Thyroid gland (tissue), 4 donors: ENCODE data around the gene MIA3. TPM values are rescaled to one million over a fixed set of nuclear protein-coding genes. Genes with fewer than 3 reads are reported as not detected.

Experiments
- DNase-seq, 2 donors: peaks; one replicate each; pipeline ENCODE4 v3.0.0-alpha.2; 2019
- H3K27ac ChIP-seq, 3 donors: fragments of 200-600 bp; sonication (generic); 1 replicate in 2 of 3; 2 replicates in 1 of 3; pipeline ENCODE4 v1.5.1; 2016 to 2019; ENCODE audit warnings: mild to moderate bottlenecking in 1 of 3, moderate library complexity in 1 of 3
- H3K27me3 ChIP-seq: fragments of 200-600 bp; sonication (generic); one replicate; pipeline ENCODE4 v1.5.1; 2019
- H3K36me3 ChIP-seq, 2 donors: fragments of 200-600 bp; sonication (generic); one replicate each; pipeline ENCODE4 v1.5.1; 2016 to 2019
- H3K4me1 ChIP-seq, 2 donors: fragments of 200-600 bp; sonication (generic); one replicate each; pipeline ENCODE4 v1.5.1; 2017 to 2019
- H3K4me3 ChIP-seq, 3 donors: fragments of 200-600 bp; sonication (generic); replicated peaks in 1 of 3; 1 replicate in 2 of 3; 2 replicates in 1 of 3; pipeline ENCODE4 v1.5.1; 2016; ENCODE audit warnings: mild to moderate bottlenecking in 1 of 3
- H3K9me3 ChIP-seq: fragments of 200-600 bp; sonication (generic); one replicate; pipeline ENCODE4 v1.5.1; 2017
- CTCF ChIP-seq, 6 experiments: fragments of 200-600 bp in 3 of 6; fragments of 450-650 bp in 3 of 6; sonication (generic) in 3 of 6; IDR thresholded peaks; one replicate each; pipeline ENCODE4 v1.5.1; 2016 to 2019; ENCODE audit warnings: antibody characterized with exemption in 6 of 6, mild to moderate bottlenecking in 2 of 6, inconsistent platforms in 1 of 6, moderate library complexity in 1 of 6
- POLR2A ChIP-seq, 2 donors: fragments of 450-650 bp; IDR thresholded peaks; one replicate each; pipeline ENCODE4 v1.6.1; 2017; ENCODE audit warnings: antibody characterized with exemption in 2 of 2, mild to moderate bottlenecking in 2 of 2, moderate library complexity in 1 of 2
- WGBS, 2 donors: methylation state at CpG; one replicate each; pipeline ENCODE4 v1.1.5; 2017; 5-methylcytosine and 5-hydroxymethylcytosine counted together
- intact Hi-C: fragments of 100-400 bp; cut with DNase I; formaldehyde crosslinking; loops from one replicate; pipeline ENCODE4 v1.15.1; 2023
- total RNA-seq, 4 donors: library from RNA; depleted of rRNA; stranded (reverse); fragments of >200 nt; gene quantifications; one replicate each; pipeline ENCODE4 v1.2.3, GENCODE V29; 2016

MIA3 gene
- total RNA-seq, 4 donors from 2014 or later = 58.0 to 96.3 (median 70.0) TPM

GRCh38 chr1:222586842-222587241 lies 31.1 kb upstream of the MIA3 start:
- no peak for TF ChIP-seq POLR2A (IDR thresholded peaks at IDR 0.05)
- no peak for TF ChIP-seq CTCF (IDR thresholded peaks at IDR 0.05)
- 96 to 99% methylated on average over 2 of the region's 2 CpGs for WGBS, 2 donors
- no peaks in the 10 kb centered on the region for H3K27me3 ChIP-seq
- no peak overlapping the region for H3K4me3 ChIP-seq
- H3K27ac ChIP-seq = no peak overlapping the region
- peaks cover 27 to 46% of the 10 kb centered on the region in 2 donors for H3K4me1 ChIP-seq
- intact Hi-C loops = no loop called here
- no peak for DNase-seq
- no peaks in the 10 kb centered on the region for H3K9me3 ChIP-seq
- H3K36me3 ChIP-seq = no peaks in the 10 kb centered on the region

- DNase-seq = no peak
- intact Hi-C loops = no loop called here
These were observed 29.8 kb upstream of the MIA3 start for GRCh38 chr1:222588135-222588534.

GRCh38 chr1:222589462-222590302 lies 28.2 kb upstream of the MIA3 start, which contains the start of gene TAF1A:
Gene TAF1A, minus strand, starts transcription at chr1:222589933.
- Histone ChIP-seq H3K9me3 (no peaks in the 10 kb centered on the region), H3K36me3 (no peaks in the 10 kb centered on the region), H3K27ac (peak within 1 kb of the TSS; percentile 42 to 83 (median 65)), H3K27me3 (no peaks in the 10 kb centered on the region), H3K4me1 (peaks cover 14 to 24% of the 10 kb centered on the region in 2 donors), H3K4me3 (peak within 1 kb of the TSS; percentile 9 to 58 (median 33))
- intact Hi-C loops = no loop called here
- peak; percentile 89 to 91 for DNase-seq
- peak in 1 of 2 donors; percentile 59 for TF ChIP-seq POLR2A (IDR thresholded peaks at IDR 0.05)
- TF ChIP-seq CTCF (IDR thresholded peaks at IDR 0.05) = no peak
- WGBS, 2 donors = 0% methylated on average over 40 to 41 of the region's 41 CpGs

More at GRCh38 chr1:222588135-222588534, 29.8 kb upstream of the MIA3 start:
- WGBS, 2 donors = 83 to 88% methylated on average over 1 of the region's 1 CpG
- Histone ChIP-seq H3K27me3 (no peaks in the 10 kb centered on the region), H3K4me3 (no peak overlapping the region), H3K9me3 (no peaks in the 10 kb centered on the region), H3K27ac (no peak overlapping the region), H3K4me1 (peaks cover 27 to 37% of the 10 kb centered on the region in 2 donors), H3K36me3 (no peaks in the 10 kb centered on the region)
- TF ChIP-seq CTCF (IDR thresholded peaks at IDR 0.05) = no peak
- no peak for TF ChIP-seq POLR2A (IDR thresholded peaks at IDR 0.05)

- H3K36me3 ChIP-seq = no peaks in the 10 kb centered on the region
- intact Hi-C loops = no loop called here
- H3K27me3 ChIP-seq = no peaks in the 10 kb centered on the region
- H3K4me3 ChIP-seq = no peak overlapping the region
- TF ChIP-seq CTCF (IDR thresholded peaks at IDR 0.05) (no peak), POLR2A (IDR thresholded peaks at IDR 0.05) (no peak)
- H3K27ac ChIP-seq = no peak overlapping the region
- H3K4me1 ChIP-seq = peaks cover 13 to 18% of the 10 kb centered on the region in 2 donors
- H3K9me3 ChIP-seq = no peaks in the 10 kb centered on the region
- WGBS, 2 donors = 80 to 81% methylated on average over 3 of the region's 3 CpGs
- no peak for DNase-seq
These were observed 25.7 kb upstream of the MIA3 start for GRCh38 chr1:222592171-222592570.

- 90 to 95% methylated on average over 3 of the region's 3 CpGs for WGBS, 2 donors
- intact Hi-C loops = no loop called here
- DNase-seq = no peak
- H3K4me3 ChIP-seq = no peak overlapping the region
- TF ChIP-seq CTCF (IDR thresholded peaks at IDR 0.05) (no peak), POLR2A (IDR thresholded peaks at IDR 0.05) (no peak)
- H3K4me1 ChIP-seq = peaks cover 6% of the 10 kb centered on the region in 2 donors
- no peaks in the 10 kb centered on the region for H3K36me3 ChIP-seq
- no peaks in the 10 kb centered on the region for H3K9me3 ChIP-seq
- H3K27ac ChIP-seq = no peak overlapping the region
- H3K27me3 ChIP-seq = no peaks in the 10 kb centered on the region
These were observed 23.1 kb upstream of the MIA3 start for GRCh38 chr1:222594789-222595188.
